Adrenal gland (tissue), 5 donors: Measurements from ENCODE around the gene ATXN7L1.

ENCODE experiments used
- CTCF ChIP-seq, 6 experiments: fragments of 450-650 bp in 4 of 6; fragments of 200-600 bp in 2 of 6; sonication (generic) in 1 of 6; IDR thresholded peaks; 1 replicate in 5 of 6; 2 replicates in 1 of 6; pipeline versions ENCODE4 v1.5.1 to v1.8.0; 2016 to 2021; ENCODE audit warnings: antibody characterized with exemption in 6 of 6, mild to moderate bottlenecking in 2 of 6, moderate library complexity in 1 of 6
- POLR2A ChIP-seq, 2 donors: fragments of 450-650 bp; IDR thresholded peaks; one replicate each; pipeline ENCODE4 v1.6.1; 2017; ENCODE audit warnings: antibody characterized with exemption in 2 of 2, mild to moderate bottlenecking in 2 of 2, moderate library complexity in 1 of 2
- donor health status: DM: no; HTN: no; CAD: no.

GRCh38 chr7:105567024-105567423 is 309.4 kb downstream of the ATXN7L1 start:
- TF ChIP-seq CTCF (IDR thresholded peaks at IDR 0.05) (no peak), POLR2A (IDR thresholded peaks at IDR 0.05) (no peak)
